Osteoblast (primary cell): ENCODE data around the gene HTATSF1. TPM values are rescaled to one million over a fixed set of nuclear protein-coding genes. Genes with fewer than 3 reads are reported as not detected.

Source experiments
- DNase-seq: peaks from one replicate; pipeline ENCODE4 v3.0.0; 2011; ENCODE audit warnings: low spot score, mixed read lengths; ENCODE audit not compliant: insufficient read length; ENCODE audit errors: missing footprints
- H2AFZ ChIP-seq: 2 replicates; pipeline ENCODE4 v1.6.0; 2011; ENCODE audit warnings: mild to moderate bottlenecking, low read length
- H3K27ac ChIP-seq: 2 replicates; pipeline ENCODE4 v1.5.1; 2011; ENCODE audit warnings: mild to moderate bottlenecking, low read depth, low read length, moderate library complexity
- H3K27me3 ChIP-seq: 2 replicates; pipeline ENCODE4 v1.6.0; 2012; ENCODE audit warnings: mild to moderate bottlenecking, control low read depth, inconsistent platforms, low read length, moderate library complexity; ENCODE audit not compliant: insufficient read depth
- H3K36me3 ChIP-seq: 2 replicates; pipeline ENCODE4 v1.5.1; 2011; ENCODE audit warnings: mild to moderate bottlenecking, low read length, control low read depth, moderate library complexity; ENCODE audit not compliant: insufficient read depth
- H3K4me1 ChIP-seq: 2 replicates; pipeline ENCODE4 v1.5.1; 2011; ENCODE audit warnings: mild to moderate bottlenecking, low read length, control low read depth, moderate library complexity; ENCODE audit not compliant: insufficient read depth
- H3K4me2 ChIP-seq: 2 replicates; pipeline ENCODE4 v1.6.0; 2011; ENCODE audit warnings: mild to moderate bottlenecking, low read length; ENCODE audit not compliant: insufficient read depth
- H3K4me3 ChIP-seq: fragments of 200-600 bp; sonication (generic); 3 replicates; pipeline ENCODE4 v1.5.1; 2012; ENCODE audit warnings: mild to moderate bottlenecking, low read length, inconsistent platforms; ENCODE audit not compliant: insufficient read depth
- H3K79me2 ChIP-seq: 2 replicates; pipeline ENCODE4 v1.6.0; 2012; ENCODE audit warnings: mild to moderate bottlenecking, low read length, control low read depth, inconsistent platforms; ENCODE audit not compliant: insufficient read depth
- H3K9me3 ChIP-seq: 2 replicates; pipeline ENCODE4 v1.5.1; 2011; ENCODE audit warnings: low read depth, low read length, control low read depth
- H4K20me1 ChIP-seq: 2 replicates; pipeline ENCODE4 v1.6.0; 2012; ENCODE audit warnings: mild to moderate bottlenecking, low read length, control low read depth; ENCODE audit not compliant: insufficient read depth
- CTCF ChIP-seq: IDR thresholded peaks from 2 replicates; pipeline ENCODE4 v1.5.1; 2011; ENCODE audit warnings: mild to moderate bottlenecking, low read depth, low read length, moderate library complexity; ENCODE audit errors: extremely low read depth
- total RNA-seq: library from RNA; depleted of rRNA; stranded (reverse); fragments of >200 nt; gene quantifications from 2 replicates; pipeline ENCODE4 v1.2.3, GENCODE V29; 2012

Gene HTATSF1
- total RNA-seq, 1 donor: 26.1 TPM

GRCh38 chrX:136541294-136541693 lies 43.9 kb downstream of the HTATSF1 start:
- no peaks in the 10 kb centered on the region for H3K9me3 ChIP-seq
- H3K79me2 ChIP-seq: no peaks in the 10 kb centered on the region
- H3K4me2 ChIP-seq: no peak overlapping the region

GRCh38 chrX:136542281-136542680 lies 44.9 kb downstream of the HTATSF1 start:
- no peak for DNase-seq
- no peak for TF ChIP-seq CTCF
- Histone ChIP-seq H3K27me3 (peaks cover 4% of the 10 kb centered on the region), H3K4me1 (no peaks in the 10 kb centered on the region), H2AFZ (no peak overlapping the region), H3K36me3 (no peaks in the 10 kb centered on the region), H3K4me3 (no peak overlapping the region), H3K27ac (no peak overlapping the region), H4K20me1 (no peaks in the 10 kb centered on the region), H3K9me3 (no peaks in the 10 kb centered on the region), H3K79me2 (no peaks in the 10 kb centered on the region), H3K4me2 (no peak overlapping the region)

More at GRCh38 chrX:136541294-136541693, 43.9 kb downstream of the HTATSF1 start:
- no peak for DNase-seq
- Histone ChIP-seq H4K20me1 (no peaks in the 10 kb centered on the region), H2AFZ (no peak overlapping the region), H3K4me1 (no peaks in the 10 kb centered on the region), H3K27ac (no peak overlapping the region), H3K4me3 (no peak overlapping the region), H3K36me3 (no peaks in the 10 kb centered on the region), H3K27me3 (peaks cover 4% of the 10 kb centered on the region)
- no peak for TF ChIP-seq CTCF

GRCh38 chrX:136546371-136546781 lies 49.0 kb downstream of the HTATSF1 start:
- Histone ChIP-seq H3K79me2 (no peaks in the 10 kb centered on the region), H3K36me3 (no peaks in the 10 kb centered on the region), H3K9me3 (no peaks in the 10 kb centered on the region), H3K4me1 (no peaks in the 10 kb centered on the region), H2AFZ (no peak overlapping the region), H3K27me3 (peaks cover 10% of the 10 kb centered on the region), H3K4me3 (no peak overlapping the region), H4K20me1 (no peaks in the 10 kb centered on the region), H3K27ac (no peak overlapping the region), H3K4me2 (no peak overlapping the region)
- no peak for TF ChIP-seq CTCF
- no peak for DNase-seq

- TF ChIP-seq CTCF: no peak
- H3K4me1 ChIP-seq: no peaks in the 10 kb centered on the region
- no peak for DNase-seq
- peaks cover 6% of the 10 kb centered on the region for H3K27me3 ChIP-seq
- no peak overlapping the region for H3K4me3 ChIP-seq
- no peak overlapping the region for H3K27ac ChIP-seq
- H4K20me1 ChIP-seq: no peaks in the 10 kb centered on the region
- no peaks in the 10 kb centered on the region for H3K79me2 ChIP-seq
- H3K36me3 ChIP-seq: no peaks in the 10 kb centered on the region
- H2AFZ ChIP-seq: no peak overlapping the region
- no peaks in the 10 kb centered on the region for H3K9me3 ChIP-seq
- no peak overlapping the region for H3K4me2 ChIP-seq
Measured at GRCh38 chrX:136549226-136549625, 51.8 kb downstream of the HTATSF1 start.
